Measurements from ENCODE around the gene TRMT44.

The TRMT44 gene

GRCh38 chr4:8440492-8441311 lies at the start of gene TRMT44, which contains the start of gene ACOX3:
Gene TRMT44 (plus strand): TSS chr4:8440777. CDS start chr4:8440823, 46 bp downstream.
Gene ACOX3 (minus strand): TSS chr4:8440723. CDS start chr4:8416521, 24,202 bp downstream.
- peaks cover 8% of the 10 kb centered on the region; the same call in 1 of the 2 replicates for H3K4me1 ChIP-seq
- H3K36me3 ChIP-seq (replicated peaks), result no peaks in the 10 kb centered on the region; the same call in 1 of the 2 replicates

GRCh38 chr4:8391071-8391470 lies 49.5 kb upstream of the TRMT44 start:
- in situ Hi-C loops (cut with MboI; ENCODE audit: low sequenced_read_pairs), result no loop called here
- Histone ChIP-seq H3K9me3 (no peaks in the 10 kb centered on the region), H3K4me3 (no peak overlapping the region), H3K4me1 (peaks cover 6% of the 10 kb centered on the region; the same call in 1 of the 2 replicates), H3K36me3 (replicated peaks) (no peaks in the 10 kb centered on the region), H3K27me3 (ENCODE audit: low read depth) (no peaks in the 10 kb centered on the region)
- no peak for DNase-seq (ENCODE audit: low spot score in 2 of 2)

More at GRCh38 chr4:8440492-8441311, at the start of gene TRMT44, which contains the start of gene ACOX3:
- Histone ChIP-seq H3K9me3 (no peaks in the 10 kb centered on the region; the same call in 1 of the 2 replicates), H3K27me3 (ENCODE audit: low read depth) (no peaks in the 10 kb centered on the region), H3K4me3 (peak within 1 kb of the TSS; percentile 80)
- peak; percentile 69 to 92 for DNase-seq (ENCODE audit: low spot score in 2 of 2)
- in situ Hi-C loops (cut with MboI; ENCODE audit: low sequenced_read_pairs), result no loop called here

GRCh38 chr4:8391972-8392371 lies 48.6 kb upstream of the TRMT44 start:
- H3K27me3 ChIP-seq (ENCODE audit: low read depth), result no peaks in the 10 kb centered on the region
- in situ Hi-C loops (cut with MboI; ENCODE audit: low sequenced_read_pairs), result no loop called here

GRCh38 chr4:8392591-8393190 lies 47.9 kb upstream of the TRMT44 start:
- Histone ChIP-seq H3K36me3 (replicated peaks) (no peaks in the 10 kb centered on the region), H3K4me3 (no peak overlapping the region), H3K4me1 (peaks cover 6% of the 10 kb centered on the region; the same call in 1 of the 2 replicates), H3K9me3 (no peaks in the 10 kb centered on the region), H3K27me3 (ENCODE audit: low read depth) (no peaks in the 10 kb centered on the region)
- in situ Hi-C loops (cut with MboI; ENCODE audit: low sequenced_read_pairs), result no loop called here
- no peak for DNase-seq (ENCODE audit: low spot score in 2 of 2)

More at GRCh38 chr4:8391972-8392371, 48.6 kb upstream of the TRMT44 start:
- H3K4me1 ChIP-seq, result peaks cover 6% of the 10 kb centered on the region; the same call in 1 of the 2 replicates
- H3K9me3 ChIP-seq, result no peaks in the 10 kb centered on the region
- no peak overlapping the region for H3K4me3 ChIP-seq
- H3K36me3 ChIP-seq (replicated peaks), result no peaks in the 10 kb centered on the region
- DNase-seq (ENCODE audit: low spot score in 2 of 2), result no peak

- Histone ChIP-seq H3K9me3 (no peaks in the 10 kb centered on the region), H3K4me3 (no peak overlapping the region), H3K4me1 (peaks cover 6% of the 10 kb centered on the region; the same call in 1 of the 2 replicates), H3K27me3 (ENCODE audit: low read depth) (no peaks in the 10 kb centered on the region), H3K36me3 (replicated peaks) (no peaks in the 10 kb centered on the region)
- in situ Hi-C loops (cut with MboI; ENCODE audit: low sequenced_read_pairs), result no loop called here
- DNase-seq (ENCODE audit: low spot score in 2 of 2), result peak; percentile 42 to 55
These were observed 47.0 kb upstream of the TRMT44 start for GRCh38 chr4:8393593-8394038.

- no peaks in the 10 kb centered on the region for H3K27me3 ChIP-seq (ENCODE audit: low read depth)
- H3K36me3 ChIP-seq (replicated peaks), result no peaks in the 10 kb centered on the region
- no peak for DNase-seq (ENCODE audit: low spot score in 2 of 2)
- no peak overlapping the region for H3K4me3 ChIP-seq
- H3K9me3 ChIP-seq, result no peaks in the 10 kb centered on the region
- peaks cover 6% of the 10 kb centered on the region; the same call in 1 of the 2 replicates for H3K4me1 ChIP-seq
- in situ Hi-C loops (cut with MboI; ENCODE audit: low sequenced_read_pairs), result no loop called here
These were observed 46.5 kb upstream of the TRMT44 start for GRCh38 chr4:8394061-8394519.

GRCh38 chr4:8394806-8395205 lies 45.8 kb upstream of the TRMT44 start:
- DNase-seq (ENCODE audit: low spot score in 2 of 2), result no peak
- in situ Hi-C loops (cut with MboI; ENCODE audit: low sequenced_read_pairs), result no loop called here
- H3K4me3 ChIP-seq, result no peak overlapping the region
- H3K9me3 ChIP-seq, result no peaks in the 10 kb centered on the region
- no peaks in the 10 kb centered on the region for H3K36me3 ChIP-seq (replicated peaks)
- peaks cover 6% of the 10 kb centered on the region; the same call in 1 of the 2 replicates for H3K4me1 ChIP-seq
- H3K27me3 ChIP-seq (ENCODE audit: low read depth), result no peaks in the 10 kb centered on the region

- no peaks in the 10 kb centered on the region for H3K27me3 ChIP-seq (ENCODE audit: low read depth)
- in situ Hi-C loops (cut with MboI; ENCODE audit: low sequenced_read_pairs), result no loop called here
- no peaks in the 10 kb centered on the region for H3K36me3 ChIP-seq (replicated peaks)
- no peak overlapping the region for H3K4me3 ChIP-seq
- no peak for DNase-seq (ENCODE audit: low spot score in 2 of 2)
- peaks cover 6% of the 10 kb centered on the region; the same call in 1 of the 2 replicates for H3K4me1 ChIP-seq
- H3K9me3 ChIP-seq, result no peaks in the 10 kb centered on the region
These were observed 44.9 kb upstream of the TRMT44 start for GRCh38 chr4:8395504-8396296.

GRCh38 chr4:8396762-8397406 lies 43.7 kb upstream of the TRMT44 start:
- Histone ChIP-seq H3K4me1 (peaks cover 6% of the 10 kb centered on the region; the same call in 1 of the 2 replicates), H3K36me3 (replicated peaks) (no peaks in the 10 kb centered on the region), H3K4me3 (no peak overlapping the region), H3K9me3 (no peaks in the 10 kb centered on the region), H3K27me3 (ENCODE audit: low read depth) (no peaks in the 10 kb centered on the region)
- in situ Hi-C loops (cut with MboI; ENCODE audit: low sequenced_read_pairs), result no loop called here
- DNase-seq (ENCODE audit: low spot score in 2 of 2), result no peak

GRCh38 chr4:8398347-8398746 lies 42.2 kb upstream of the TRMT44 start:
- H3K27me3 ChIP-seq (ENCODE audit: low read depth), result no peaks in the 10 kb centered on the region
- H3K36me3 ChIP-seq (replicated peaks), result no peaks in the 10 kb centered on the region
- H3K9me3 ChIP-seq, result no peaks in the 10 kb centered on the region
- H3K4me1 ChIP-seq, result peaks cover 5% of the 10 kb centered on the region; the same call in 1 of the 2 replicates
- no peak overlapping the region for H3K4me3 ChIP-seq
- in situ Hi-C loops (cut with MboI; ENCODE audit: low sequenced_read_pairs), result no loop called here
- no peak for DNase-seq (ENCODE audit: low spot score in 2 of 2)

- H3K9me3 ChIP-seq, result no peaks in the 10 kb centered on the region
- no peaks in the 10 kb centered on the region for H3K36me3 ChIP-seq (replicated peaks)
- in situ Hi-C loops (cut with MboI; ENCODE audit: low sequenced_read_pairs), result no loop called here
- H3K4me1 ChIP-seq, result no peaks in the 10 kb centered on the region
- H3K4me3 ChIP-seq, result no peak overlapping the region
- no peaks in the 10 kb centered on the region for H3K27me3 ChIP-seq (ENCODE audit: low read depth)
- DNase-seq (ENCODE audit: low spot score in 2 of 2), result no peak
These were observed 41.3 kb upstream of the TRMT44 start for GRCh38 chr4:8399298-8399697.

GRCh38 chr4:8400632-8401325 lies 39.8 kb upstream of the TRMT44 start:
- Histone ChIP-seq H3K4me3 (no peak overlapping the region), H3K9me3 (no peaks in the 10 kb centered on the region), H3K27me3 (ENCODE audit: low read depth) (no peaks in the 10 kb centered on the region), H3K36me3 (replicated peaks) (no peaks in the 10 kb centered on the region), H3K4me1 (no peaks in the 10 kb centered on the region)
- in situ Hi-C loops (cut with MboI; ENCODE audit: low sequenced_read_pairs), result loop anchor here (5.0 to 10.0 kb wide), 2 partner anchors 158 to 226 kb away; no protein-coding TSS in a partner anchor
- no peak for DNase-seq (ENCODE audit: low spot score in 2 of 2)
